A673 (cell line): Measurements from ENCODE around the gene GSTT4. TPM values are rescaled to one million over a fixed set of nuclear protein-coding genes. Genes with fewer than 3 reads are reported as not detected.

Experiments used
- BruUV-seq: library from RNA; stranded (reverse); fragments of 400-500 nt; replicated peaks from 2 replicates; lab custom pipeline; 2021; lab: Mats Ljungman, UMichigan
- CTCF ChIA-PET: fragments of 300-600 bp; sonication (Branson Sonifier 250); formaldehyde crosslinking; loops from one replicate; lab custom pipeline; 2022; ENCODE audit warnings: antibody characterized with exemption; lab: Charles Lee
- POLR2A ChIA-PET: fragments of 300-600 bp; sonication (Branson Sonifier 250); formaldehyde crosslinking; loops from one replicate; lab custom pipeline; 2022; ENCODE audit warnings: antibody characterized with exemption; ENCODE audit not compliant: low non-redundant PET; lab: Charles Lee
- DNase-seq: peaks from one replicate; pipeline ENCODE4 v3.0.0-alpha.2; 2015; ENCODE audit warnings: low spot score
- H3K27ac ChIP-seq: fragments of 200-600 bp; sonication (generic); 2 replicates; pipeline ENCODE4 v1.5.1; 2016; ENCODE audit warnings: mixed run types, low read depth, mild to moderate bottlenecking, mixed read lengths, antibody characterized with exemption, low read length; ENCODE audit not compliant: poor library complexity, severe bottlenecking
- H3K27me3 ChIP-seq: fragments of 200-600 bp; sonication (generic); replicated peaks from 2 replicates; pipeline ENCODE4 v1.6.1; 2017; ENCODE audit warnings: mixed run types, low read depth, mild to moderate bottlenecking, mixed read lengths, antibody characterized with exemption, low read length; ENCODE audit not compliant: insufficient read depth, poor library complexity
- H3K36me3 ChIP-seq: fragments of 200-600 bp; sonication (generic); 2 replicates; pipeline ENCODE4 v1.6.1; 2016; ENCODE audit warnings: mixed run types, mild to moderate bottlenecking, mixed read lengths, antibody characterized with exemption, low read length; ENCODE audit not compliant: insufficient read depth, poor library complexity, severe bottlenecking
- H3K4me1 ChIP-seq: fragments of 200-600 bp; sonication (generic); 2 replicates; pipeline ENCODE4 v1.6.1; 2017; ENCODE audit warnings: mixed run types, mild to moderate bottlenecking, mixed read lengths, antibody characterized with exemption, low read length; ENCODE audit not compliant: insufficient read depth, poor library complexity, severe bottlenecking
- H3K4me3 ChIP-seq: fragments of 200-600 bp; sonication (generic); 2 replicates; pipeline ENCODE4 v1.5.1; 2016; ENCODE audit warnings: low read depth, mixed run types, mild to moderate bottlenecking, mixed read lengths, low read length; ENCODE audit not compliant: poor library complexity, severe bottlenecking
- H3K9me3 ChIP-seq: fragments of 200-600 bp; sonication (generic); 2 replicates; pipeline ENCODE4 v1.6.1; 2016; ENCODE audit warnings: mixed run types, low read depth, mild to moderate bottlenecking, mixed read lengths, antibody characterized with exemption, low read length; ENCODE audit not compliant: poor library complexity, severe bottlenecking
- CTCF ChIP-seq: fragments of 300-800, 200-600 bp; sonication (generic); conservative IDR thresholded peaks from 2 replicates; pipeline ENCODE4 v1.5.1; 2017; ENCODE audit warnings: low read depth, mild to moderate bottlenecking, antibody characterized with exemption, low read length, moderate library complexity, mixed read lengths
- EZH2 ChIP-seq: fragments of 200-600 bp; sonication (generic); IDR thresholded peaks from 2 replicates; pipeline ENCODE4 v1.6.1; 2017; ENCODE audit warnings: borderline replicate concordance, low read depth, mild to moderate bottlenecking, mixed read lengths, antibody characterized with exemption, low read length; ENCODE audit not compliant: poor library complexity, severe bottlenecking
- intact Hi-C: fragments of 100-400 bp; cut with micrococcal nuclease; formaldehyde crosslinking; loops from one replicate; pipeline ENCODE4 v1.10.0; 2022; ENCODE audit not compliant: unreplicated experiment
- total RNA-seq: library from RNA; stranded (reverse); gene quantifications from 2 replicates; pipeline ENCODE4 v1.2.3, GENCODE V29; 2021

GSTT4 gene
- total RNA-seq, 1 experiment from 2014 or later = not detected

- no peak for DNase-seq
- ChIA-PET POLR2A (no interaction called here), CTCF (no interaction called here)
- Histone ChIP-seq H3K36me3 (peaks cover 28% of the 10 kb centered on the region), H3K9me3 (no peaks in the 10 kb centered on the region), H3K27ac (no peak overlapping the region), H3K4me3 (no peak overlapping the region), H3K27me3 (no peaks in the 10 kb centered on the region), H3K4me1 (no peaks in the 10 kb centered on the region)
- BruUV-seq = no TSS peak
- intact Hi-C loops = no loop called here
- no peak for TF ChIP-seq EZH2
- TF ChIP-seq CTCF = no peak
Observed at GRCh38 chr22:24035296-24035695, 30.0 kb upstream of the GSTT4 start.

GRCh38 chr22:24033731-24034130 is 28.5 kb upstream of the GSTT4 start:
- H3K36me3 ChIP-seq = peaks cover 14% of the 10 kb centered on the region
- H3K9me3 ChIP-seq = no peaks in the 10 kb centered on the region
- H3K4me3 ChIP-seq = no peak overlapping the region
- no peak overlapping the region for H3K27ac ChIP-seq
- intact Hi-C loops = no loop called here
- TF ChIP-seq CTCF = no peak
- TF ChIP-seq EZH2 = no peak
- BruUV-seq = no TSS peak
- no peaks in the 10 kb centered on the region for H3K27me3 ChIP-seq
- POLR2A ChIA-PET = no interaction called here
- H3K4me1 ChIP-seq = no peaks in the 10 kb centered on the region
- CTCF ChIA-PET = no interaction called here
- no peak for DNase-seq

GRCh38 chr22:24030186-24030702 is 25.0 kb upstream of the GSTT4 start:
- intact Hi-C loops = no loop called here
- no peaks in the 10 kb centered on the region for H3K27me3 ChIP-seq
- H3K36me3 ChIP-seq = no peaks in the 10 kb centered on the region
- ChIA-PET POLR2A (no interaction called here), CTCF (no interaction called here)
- BruUV-seq = no TSS peak
- TF ChIP-seq CTCF (no peak), EZH2 (no peak)
- H3K27ac ChIP-seq = no peak overlapping the region
- H3K9me3 ChIP-seq = no peaks in the 10 kb centered on the region
- H3K4me3 ChIP-seq = no peak overlapping the region
- DNase-seq = no peak
- peaks cover 8% of the 10 kb centered on the region for H3K4me1 ChIP-seq
